SK-N-SH (cell line): ENCODE results near the gene SPEG. TPM values are rescaled to one million over a fixed set of nuclear protein-coding genes. Genes with fewer than 3 reads are reported as not detected.

ENCODE experiments used
- CTCF ChIA-PET: fragments of 300-600, 350-600 bp; formaldehyde crosslinking; extraction: SDS; loops from one replicate; lab custom pipeline; 2021; lab: Yijun Ruan, JAX
- POLR2A ChIA-PET: fragments of 350-600 bp; sonication (Branson Sonifier 250); formaldehyde crosslinking; extraction: SDS; loops from one replicate; lab custom pipeline; 2020; ENCODE audit warnings: antibody characterized with exemption, inconsistent platforms; lab: Yijun Ruan, JAX
- DNase-seq: peaks from one replicate; pipeline ENCODE4 v3.0.0; 2012
- H2AFZ ChIP-seq: fragments of 200-600 bp; sonication (generic); 2 replicates; pipeline ENCODE4 v1.8.1; 2016; ENCODE audit warnings: antibody characterized with exemption, mild to moderate bottlenecking, low read depth
- H3F3A ChIP-seq: fragments of 200-600 bp; sonication (generic); replicated peaks from 2 replicates; pipeline ENCODE3; 2016; ENCODE audit warnings: antibody characterized with exemption, mild to moderate bottlenecking; ENCODE audit not compliant: insufficient read depth
- H3K27ac ChIP-seq, 2 experiments: fragments of 200-500 bp in 1 of 2; fragments of 200-600 bp in 1 of 2; sonication (Bioruptor generic) in 1 of 2; sonication (generic), shearing (Covaris generic) in 1 of 2; 2 replicates each; pipeline versions ENCODE4 v1.5.1 to v1.6.1; 2014 to 2016; ENCODE audit warnings: low read depth in 2 of 2, inconsistent platforms in 1 of 2, low read length in 1 of 2, mild to moderate bottlenecking in 1 of 2, mixed read lengths in 1 of 2
- H3K27me3 ChIP-seq: fragments of 200-600 bp; sonication (generic), shearing (Covaris generic); 2 replicates; pipeline ENCODE4 v1.6.1; 2016; ENCODE audit warnings: mixed run types; ENCODE audit not compliant: insufficient read depth
- H3K36me3 ChIP-seq, 2 experiments: fragments of 200-500 bp in 1 of 2; fragments of 200-600 bp in 1 of 2; sonication (Bioruptor generic) in 1 of 2; sonication (generic) in 1 of 2; replicated peaks in 1 of 2; 2 replicates each; pipeline versions ENCODE3 to v1.5.1; 2014 to 2016; ENCODE audit warnings: low read length in 1 of 2, mild to moderate bottlenecking in 1 of 2; ENCODE audit not compliant: insufficient read depth in 2 of 2, control insufficient read depth in 1 of 2
- H3K4me1 ChIP-seq, 2 experiments: fragments of 200-500 bp in 1 of 2; fragments of 200-600 bp in 1 of 2; sonication (Bioruptor generic) in 1 of 2; sonication (generic), shearing (Covaris generic) in 1 of 2; 2 replicates each; pipeline versions ENCODE4 v1.5.1 to v1.6.1; 2014 to 2016; ENCODE audit warnings: low read depth in 1 of 2, low read length in 1 of 2, mixed run types in 1 of 2; ENCODE audit not compliant: insufficient read depth in 2 of 2, control insufficient read depth in 1 of 2
- H3K4me2 ChIP-seq: fragments of 200-600 bp; sonication (generic), shearing (Covaris generic); 2 replicates; pipeline ENCODE4 v1.6.1; 2017; ENCODE audit warnings: mixed run types
- H3K4me3 ChIP-seq, 2 experiments: fragments of 200-500 bp in 1 of 2; fragments of 200-600 bp in 1 of 2; sonication (Bioruptor generic) in 1 of 2; sonication (generic), shearing (Covaris generic) in 1 of 2; 2 replicates each; pipeline versions ENCODE4 v1.5.1 to v1.8.1; 2014 to 2016; ENCODE audit warnings: low read depth in 2 of 2, inconsistent platforms in 1 of 2, low read length in 1 of 2, mild to moderate bottlenecking in 1 of 2, mixed read lengths in 1 of 2, moderate library complexity in 1 of 2
- H3K79me2 ChIP-seq: fragments of 200-600 bp; sonication (generic); 2 replicates; pipeline ENCODE4 v1.8.1; 2017; ENCODE audit warnings: mild to moderate bottlenecking; ENCODE audit not compliant: insufficient read depth
- H3K9ac ChIP-seq: fragments of 200-600 bp; sonication (generic); 2 replicates; pipeline ENCODE4 v1.6.1; 2017; ENCODE audit warnings: mixed run types
- H3K9me2 ChIP-seq: fragments of 200-600 bp; sonication (generic); 2 replicates; pipeline ENCODE4 v1.6.1; 2017; ENCODE audit warnings: mixed run types
- H3K9me3 ChIP-seq: fragments of 200-600 bp; sonication (generic); 2 replicates; pipeline ENCODE4 v1.6.1; 2017; ENCODE audit warnings: mixed run types, mild to moderate bottlenecking, moderate library complexity
- H4K20me1 ChIP-seq: fragments of 200-600 bp; sonication (generic); 2 replicates; pipeline ENCODE4 v1.6.1; 2017; ENCODE audit warnings: mild to moderate bottlenecking, mixed run types; ENCODE audit not compliant: insufficient read depth
- CHD2 ChIP-seq: fragments of 150-350 bp; IDR thresholded peaks from 2 replicates; pipeline ENCODE4 v1.6.1; 2018; ENCODE audit warnings: low read length; ENCODE audit not compliant: partially characterized antibody
- ELF1 ChIP-seq: IDR thresholded peaks from 2 replicates; pipeline ENCODE4 v1.4.0; 2012
- EP300 ChIP-seq, 2 experiments: IDR thresholded peaks; 2 replicates each; pipeline versions ENCODE4 v1.4.0 to v1.6.1; 2012; ENCODE audit warnings: borderline replicate concordance in 1 of 2, low read depth in 1 of 2, low read length in 1 of 2
- FOXM1 ChIP-seq: IDR thresholded peaks from 2 replicates; pipeline ENCODE4 v1.4.0; 2012; ENCODE audit warnings: low read depth, mild to moderate bottlenecking
- MEF2A ChIP-seq: IDR thresholded peaks from 2 replicates; pipeline ENCODE4 v1.4.0; 2012; ENCODE audit warnings: low read depth, borderline replicate concordance
- MXI1 ChIP-seq: IDR thresholded peaks from 2 replicates; pipeline ENCODE4 v1.6.1; 2012; ENCODE audit warnings: mild to moderate bottlenecking, low read depth, low read length, improper control_type of control experiment
- POLR2AphosphoS5 ChIP-seq: IDR thresholded peaks from 2 replicates; pipeline ENCODE4 v1.6.1; 2012; ENCODE audit warnings: low read depth, low read length
- RAD21 ChIP-seq: IDR thresholded peaks from 2 replicates; pipeline ENCODE4 v1.6.1; 2012; ENCODE audit warnings: mild to moderate bottlenecking, low read length
- RCOR1 ChIP-seq: fragments of 150-350 bp; IDR thresholded peaks from 2 replicates; pipeline ENCODE4 v1.6.1; 2017; ENCODE audit warnings: antibody characterized with exemption, low read length
- REST ChIP-seq: IDR thresholded peaks from 2 replicates; pipeline ENCODE4 v1.6.1; 2012; ENCODE audit warnings: mild to moderate bottlenecking, low read depth, low read length, moderate library complexity
- RFX5 ChIP-seq: IDR thresholded peaks from 2 replicates; pipeline ENCODE4 v1.6.1; 2012; ENCODE audit warnings: mild to moderate bottlenecking, improper control_type of control experiment, low read length
- RXRA ChIP-seq: IDR thresholded peaks from 2 replicates; pipeline ENCODE4 v1.4.0; 2012; ENCODE audit warnings: low read depth, mild to moderate bottlenecking, borderline replicate concordance
- USF1 ChIP-seq: IDR thresholded peaks from 2 replicates; pipeline ENCODE4 v1.4.0; 2012; ENCODE audit warnings: low read depth, borderline replicate concordance
- WGBS: methylation state at CpG from one replicate; pipeline ENCODE4 v1.1.6; 2017; ENCODE audit warnings: low lambda C conversion rate; 5-methylcytosine and 5-hydroxymethylcytosine counted together
- polyA plus RNA-seq, 3 experiments: library from polyadenylated mRNA; depleted of rRNA; stranded (reverse); fragments of >200 nt; gene quantifications; 2 replicates each; pipeline ENCODE4 v1.2.3, GENCODE V29; 2012
- TF ChIP-seq, protein P1 (sequence below): fragments of 200-600 bp; sonication (generic); IDR thresholded peaks from 2 replicates; pipeline ENCODE4 v1.6.1; 2017; ENCODE audit warnings: antibody characterized with exemption, mild to moderate bottlenecking, moderate library complexity

The SPEG gene
- polyA plus RNA-seq, 1 of the 3 experiments (the other 2 are of a cell fraction) = 107 TPM

DNA sequence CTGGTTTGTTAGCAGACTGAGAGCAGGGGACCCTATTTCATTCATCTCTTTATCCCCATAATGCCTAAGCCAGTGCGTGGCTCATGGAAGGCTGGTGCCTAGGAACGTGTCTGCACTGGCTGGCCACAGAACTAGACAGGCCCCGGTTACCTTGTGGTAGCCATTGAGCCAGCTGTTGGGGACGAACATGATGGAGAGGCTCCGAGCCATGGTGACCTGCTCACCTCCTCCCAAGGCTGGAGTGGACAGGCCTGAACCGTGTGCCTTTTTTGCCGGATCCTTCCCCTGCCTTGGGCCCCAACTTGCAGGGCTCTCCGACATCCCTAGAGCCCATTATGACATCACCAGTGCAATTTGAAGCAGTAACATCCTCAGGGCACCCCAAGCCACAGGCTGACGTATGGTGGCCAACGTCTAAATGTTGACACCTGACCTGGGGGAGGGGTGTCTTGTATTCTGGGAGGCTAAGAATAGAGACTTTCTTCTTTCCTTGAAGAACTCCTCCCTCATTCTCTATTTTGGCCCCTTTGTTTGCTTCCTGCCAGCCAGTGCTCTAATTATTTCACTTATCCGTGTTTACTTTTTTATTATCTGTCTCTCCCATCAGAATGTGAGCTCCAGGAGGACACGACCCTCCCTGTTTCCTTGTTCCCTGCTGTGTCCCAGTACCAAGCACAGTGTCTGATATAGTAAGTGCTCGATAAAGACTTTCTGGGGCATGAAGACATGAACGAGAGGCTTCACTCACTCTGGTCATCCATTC lies 34.7 kb upstream of the SPEG start:
- H3K4me1 ChIP-seq = peaks cover 2 to 20% of the 10 kb centered on the region in 2 experiments; a peak in 2 of 4 replicates
- H3K4me2 ChIP-seq = no peak overlapping the region
- DNase-seq = no peak
- CTCF ChIA-PET = interaction anchor here (0.6 to 10.1 kb wide), 8 partner anchors 8 to 160 kb away, joined by 3 to 256 read pairs (median 26); partner anchors contain the start of genes DES and DNPEP
- no peaks in the 10 kb centered on the region for H3K9me3 ChIP-seq
- no peaks in the 10 kb centered on the region for H3K79me2 ChIP-seq
- TF ChIP-seq ELF1 = no peak
- no peak for TF ChIP-seq FOXM1
- no peak for TF ChIP-seq REST
- TF ChIP-seq RAD21 = no peak
- TF ChIP-seq POLR2AphosphoS5 = no peak
- TF ChIP-seq EP300 (IDR thresholded peaks at IDR 0.05; ENCODE audit: borderline replicate concordance in 1 of 2, low read depth in 1 of 2, low read length in 1 of 2) = no peak
- TF ChIP-seq USF1 = no peak
- no peak for TF ChIP-seq CHD2
- TF ChIP-seq RXRA = no peak
- TF ChIP-seq MXI1 = no peak
- no peak for TF ChIP-seq RFX5
- no peak for TF ChIP-seq RCOR1
- no peak for TF ChIP-seq MEF2A
- TF ChIP-seq, protein P1, sequence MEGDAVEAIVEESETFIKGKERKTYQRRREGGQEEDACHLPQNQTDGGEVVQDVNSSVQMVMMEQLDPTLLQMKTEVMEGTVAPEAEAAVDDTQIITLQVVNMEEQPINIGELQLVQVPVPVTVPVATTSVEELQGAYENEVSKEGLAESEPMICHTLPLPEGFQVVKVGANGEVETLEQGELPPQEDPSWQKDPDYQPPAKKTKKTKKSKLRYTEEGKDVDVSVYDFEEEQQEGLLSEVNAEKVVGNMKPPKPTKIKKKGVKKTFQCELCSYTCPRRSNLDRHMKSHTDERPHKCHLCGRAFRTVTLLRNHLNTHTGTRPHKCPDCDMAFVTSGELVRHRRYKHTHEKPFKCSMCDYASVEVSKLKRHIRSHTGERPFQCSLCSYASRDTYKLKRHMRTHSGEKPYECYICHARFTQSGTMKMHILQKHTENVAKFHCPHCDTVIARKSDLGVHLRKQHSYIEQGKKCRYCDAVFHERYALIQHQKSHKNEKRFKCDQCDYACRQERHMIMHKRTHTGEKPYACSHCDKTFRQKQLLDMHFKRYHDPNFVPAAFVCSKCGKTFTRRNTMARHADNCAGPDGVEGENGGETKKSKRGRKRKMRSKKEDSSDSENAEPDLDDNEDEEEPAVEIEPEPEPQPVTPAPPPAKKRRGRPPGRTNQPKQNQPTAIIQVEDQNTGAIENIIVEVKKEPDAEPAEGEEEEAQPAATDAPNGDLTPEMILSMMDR = no peak
- TF ChIP-seq, all 33 proteins: peak for 0
- Histone ChIP-seq H3K27me3 (no peaks in the 10 kb centered on the region), H2AFZ (no peak overlapping the region), H3K36me3 (no peaks in the 10 kb centered on the region), H3K9me2 (no peaks in the 10 kb centered on the region), H3K27ac (no peak overlapping the region), H3F3A (no peaks in the 10 kb centered on the region), H3K4me3 (no peak overlapping the region), H4K20me1 (no peaks in the 10 kb centered on the region), H3K9ac (no peak overlapping the region)
- POLR2A ChIA-PET = no interaction called here
- 65% methylated on average over 9 of the region's 14 CpGs for WGBS
